Astrocyte of the cerebellum (primary cell): Measurements from ENCODE around the gene ATP13A1.

ENCODE experiments used
- DNase-seq: peaks from one replicate; pipeline ENCODE4 v3.0.0-alpha.2; 2011; ENCODE audit warnings: low read depth
- H3K4me3 ChIP-seq: 2 replicates; pipeline ENCODE4 v1.5.1; 2011; ENCODE audit warnings: mild to moderate bottlenecking, low read depth, low read length, moderate library complexity
- CTCF ChIP-seq: IDR thresholded peaks from 2 replicates; pipeline ENCODE4 v1.5.1; 2012; ENCODE audit warnings: low read length, low read depth, moderate library complexity, mild to moderate bottlenecking; ENCODE audit errors: missing control alignments
- in situ Hi-C: cut with HindIII; loops from 2 replicates; pipeline ENCODE4 v1.10.0; 2017; ENCODE audit warnings: low sequenced_read_pairs

Gene ATP13A1

GRCh38 chr19:19597809-19598306 lies 65.6 kb downstream of the ATP13A1 start:
- DNase-seq, result no peak
- TF ChIP-seq CTCF, result no peak
- in situ Hi-C loops, result no loop called here
- no peak overlapping the region for H3K4me3 ChIP-seq
